ENCODE results near the gene ATOH7. TPM values are rescaled to one million over a fixed set of nuclear protein-coding genes. Genes with fewer than 3 reads are reported as not detected.
"Not testable (repeated sequence)": the region's sequence is repeated elsewhere in the genome, so short reads cannot be mapped to it uniquely, and the experiment has no call there.

The ATOH7 gene
- total RNA-seq, 1 donor from 2014 or later: not detected

GRCh38 chr10:68237173-68237572, 5.3 kb upstream of the ATOH7 start:
- intact Hi-C loops (cut with micrococcal nuclease): no loop called here

GRCh38 chr10:68235581-68235980, 3.7 kb upstream of the ATOH7 start:
- intact Hi-C loops (cut with micrococcal nuclease): no loop called here

GRCh38 chr10:68235111-68235510, 3.2 kb upstream of the ATOH7 start:
- intact Hi-C loops (cut with micrococcal nuclease): no loop called here

GRCh38 chr10:68233046-68233445, 1.1 kb upstream of the ATOH7 start:
- intact Hi-C loops (cut with micrococcal nuclease): loop anchor here (5.0 kb wide), 1 partner anchor 99 kb away; the partner anchor contains the start of genes HNRNPH3 and PBLD

GRCh38 chr10:68231106-68231816, 652 bp downstream of the ATOH7 start:
- intact Hi-C loops (cut with micrococcal nuclease): loop anchor here (5.0 kb wide), 1 partner anchor 101 kb away; the partner anchor contains the start of genes HNRNPH3 and PBLD

- intact Hi-C loops (cut with micrococcal nuclease): loop anchor here (5.0 kb wide), 1 partner anchor 102 kb away; the partner anchor contains the start of genes HNRNPH3 and PBLD
Measured at GRCh38 chr10:68230268-68230667, 1.6 kb downstream of the ATOH7 start.

- intact Hi-C loops (cut with micrococcal nuclease): no loop called here
Measured at GRCh38 chr10:68224810-68225209, 7.1 kb downstream of the ATOH7 start.

GRCh38 chr10:68223535-68224165, 8.3 kb downstream of the ATOH7 start:
- intact Hi-C loops (cut with micrococcal nuclease): no loop called here

- intact Hi-C loops (cut with micrococcal nuclease): no loop called here
Measured at GRCh38 chr10:68222391-68222790, 9.5 kb downstream of the ATOH7 start.

GRCh38 chr10:68221196-68221595, 10.7 kb downstream of the ATOH7 start:
- intact Hi-C loops (cut with micrococcal nuclease): no loop called here

- intact Hi-C loops (cut with micrococcal nuclease): no loop called here
Measured at GRCh38 chr10:68218786-68219185, 13.1 kb downstream of the ATOH7 start.

- intact Hi-C loops (cut with micrococcal nuclease): loop anchor here (1.0 to 5.0 kb wide), 6 partner anchors 89 to 684 kb away; no protein-coding TSS in a partner anchor
Measured at GRCh38 chr10:68212721-68213352, 19.1 kb downstream of the ATOH7 start.

GRCh38 chr10:68211669-68212068, 20.2 kb downstream of the ATOH7 start:
- intact Hi-C loops (cut with micrococcal nuclease): loop anchor here (1.0 to 5.0 kb wide), 6 partner anchors 91 to 685 kb away; no protein-coding TSS in a partner anchor

- intact Hi-C loops (cut with micrococcal nuclease): loop anchor here (2.0 kb wide), 1 partner anchor 418 kb away; no protein-coding TSS in a partner anchor
Measured at GRCh38 chr10:68208424-68209042, 23.4 kb downstream of the ATOH7 start.

- intact Hi-C loops (cut with micrococcal nuclease): no loop called here
Measured at GRCh38 chr10:68202960-68203353, 29.0 kb downstream of the ATOH7 start.

GRCh38 chr10:68196701-68197100, 35.2 kb downstream of the ATOH7 start:
- intact Hi-C loops (cut with micrococcal nuclease): no loop called here

GRCh38 chr10:68195776-68196175, 36.1 kb downstream of the ATOH7 start:
- intact Hi-C loops (cut with micrococcal nuclease): not testable (repeated sequence)

- intact Hi-C loops (cut with micrococcal nuclease): no loop called here
Measured at GRCh38 chr10:68194290-68194689, 37.6 kb downstream of the ATOH7 start.

GRCh38 chr10:68192113-68192512, 39.8 kb downstream of the ATOH7 start:
- intact Hi-C loops (cut with micrococcal nuclease): no loop called here

- intact Hi-C loops (cut with micrococcal nuclease): no loop called here
Measured at GRCh38 chr10:68188835-68189234, 43.1 kb downstream of the ATOH7 start.

GRCh38 chr10:68185085-68185484, 46.8 kb downstream of the ATOH7 start:
- intact Hi-C loops (cut with micrococcal nuclease): no loop called here

- intact Hi-C loops (cut with micrococcal nuclease): no loop called here
Measured at GRCh38 chr10:68184546-68184945, 47.4 kb downstream of the ATOH7 start.
